WTC11 (cell line): ENCODE data around the gene PRSS23.

Source experiments
- CREB1 ChIP-seq: sonication (generic); formaldehyde crosslinking; IDR thresholded peaks from 2 replicates; pipeline ENCODE4 v1.8.0; 2023; ENCODE audit warnings: mild to moderate bottlenecking, missing genetic modification reagents
- EMX1 ChIP-seq: fragments of 250-450 bp; sonication (Bioruptor Pico); IDR thresholded peaks from 2 replicates; pipeline ENCODE4 v1.8.0; 2021; ENCODE audit warnings: mild to moderate bottlenecking
- ESRRA ChIP-seq: sonication (generic); formaldehyde crosslinking; IDR thresholded peaks from 2 replicates; pipeline ENCODE4 v1.8.1; 2022; ENCODE audit warnings: mild to moderate bottlenecking, missing genetic modification reagents, borderline replicate concordance
- NFYB ChIP-seq: sonication (generic); formaldehyde crosslinking; conservative IDR thresholded peaks from 2 replicates; pipeline ENCODE4 v1.8.0; 2022; ENCODE audit warnings: low read depth, missing genetic modification reagents
- ZNF121 ChIP-seq: sonication (generic); formaldehyde crosslinking; IDR thresholded peaks from 2 replicates; pipeline ENCODE4 v1.8.0; 2023; ENCODE audit warnings: missing genetic modification reagents
- TF ChIP-seq, protein P1 (sequence below): fragments of 250-450 bp; sonication (Bioruptor Pico); IDR thresholded peaks from 2 replicates; pipeline ENCODE4 v2.1.2; 2022; ENCODE audit warnings: mild to moderate bottlenecking, moderate library complexity
- TF ChIP-seq, protein P2 (sequence below): fragments of 200-600 bp; IDR thresholded peaks from 2 replicates; pipeline ENCODE4 v1.8.0; 2022; ENCODE audit warnings: antibody characterized with exemption
- TF ChIP-seq, protein P3 (sequence below): sonication (generic); formaldehyde crosslinking; IDR thresholded peaks from 2 replicates; pipeline ENCODE4 v1.8.1; 2022; ENCODE audit warnings: mild to moderate bottlenecking, moderate library complexity, missing genetic modification reagents
- TF ChIP-seq, protein P4 (sequence below): sonication (generic); formaldehyde crosslinking; IDR thresholded peaks from 2 replicates; pipeline ENCODE4 v1.8.1; 2023; ENCODE audit warnings: mild to moderate bottlenecking, missing genetic modification reagents, moderate library complexity

GRCh38 chr11:86758171-86758570, 42.2 kb upstream of the PRSS23 start:
- no peak for TF ChIP-seq ZNF121 (CRISPR knock-in tag)
- TF ChIP-seq NFYB (CRISPR knock-in tag): no peak
- TF ChIP-seq, protein P1, sequence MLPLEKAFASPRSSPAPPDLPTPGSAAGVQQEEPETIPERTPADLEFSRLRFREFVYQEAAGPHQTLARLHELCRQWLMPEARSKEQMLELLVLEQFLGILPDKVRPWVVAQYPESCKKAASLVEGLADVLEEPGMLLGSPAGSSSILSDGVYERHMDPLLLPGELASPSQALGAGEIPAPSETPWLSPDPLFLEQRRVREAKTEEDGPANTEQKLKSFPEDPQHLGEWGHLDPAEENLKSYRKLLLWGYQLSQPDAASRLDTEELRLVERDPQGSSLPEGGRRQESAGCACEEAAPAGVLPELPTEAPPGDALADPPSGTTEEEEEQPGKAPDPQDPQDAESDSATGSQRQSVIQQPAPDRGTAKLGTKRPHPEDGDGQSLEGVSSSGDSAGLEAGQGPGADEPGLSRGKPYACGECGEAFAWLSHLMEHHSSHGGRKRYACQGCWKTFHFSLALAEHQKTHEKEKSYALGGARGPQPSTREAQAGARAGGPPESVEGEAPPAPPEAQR (CRISPR knock-in tag): no peak
- TF ChIP-seq, protein P2, sequence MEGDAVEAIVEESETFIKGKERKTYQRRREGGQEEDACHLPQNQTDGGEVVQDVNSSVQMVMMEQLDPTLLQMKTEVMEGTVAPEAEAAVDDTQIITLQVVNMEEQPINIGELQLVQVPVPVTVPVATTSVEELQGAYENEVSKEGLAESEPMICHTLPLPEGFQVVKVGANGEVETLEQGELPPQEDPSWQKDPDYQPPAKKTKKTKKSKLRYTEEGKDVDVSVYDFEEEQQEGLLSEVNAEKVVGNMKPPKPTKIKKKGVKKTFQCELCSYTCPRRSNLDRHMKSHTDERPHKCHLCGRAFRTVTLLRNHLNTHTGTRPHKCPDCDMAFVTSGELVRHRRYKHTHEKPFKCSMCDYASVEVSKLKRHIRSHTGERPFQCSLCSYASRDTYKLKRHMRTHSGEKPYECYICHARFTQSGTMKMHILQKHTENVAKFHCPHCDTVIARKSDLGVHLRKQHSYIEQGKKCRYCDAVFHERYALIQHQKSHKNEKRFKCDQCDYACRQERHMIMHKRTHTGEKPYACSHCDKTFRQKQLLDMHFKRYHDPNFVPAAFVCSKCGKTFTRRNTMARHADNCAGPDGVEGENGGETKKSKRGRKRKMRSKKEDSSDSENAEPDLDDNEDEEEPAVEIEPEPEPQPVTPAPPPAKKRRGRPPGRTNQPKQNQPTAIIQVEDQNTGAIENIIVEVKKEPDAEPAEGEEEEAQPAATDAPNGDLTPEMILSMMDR: no peak
- TF ChIP-seq, protein P3, sequence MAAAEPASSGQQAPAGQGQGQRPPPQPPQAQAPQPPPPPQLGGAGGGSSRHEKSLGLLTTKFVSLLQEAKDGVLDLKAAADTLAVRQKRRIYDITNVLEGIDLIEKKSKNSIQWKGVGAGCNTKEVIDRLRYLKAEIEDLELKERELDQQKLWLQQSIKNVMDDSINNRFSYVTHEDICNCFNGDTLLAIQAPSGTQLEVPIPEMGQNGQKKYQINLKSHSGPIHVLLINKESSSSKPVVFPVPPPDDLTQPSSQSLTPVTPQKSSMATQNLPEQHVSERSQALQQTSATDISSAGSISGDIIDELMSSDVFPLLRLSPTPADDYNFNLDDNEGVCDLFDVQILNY (CRISPR knock-in tag): no peak
- TF ChIP-seq, protein P4, sequence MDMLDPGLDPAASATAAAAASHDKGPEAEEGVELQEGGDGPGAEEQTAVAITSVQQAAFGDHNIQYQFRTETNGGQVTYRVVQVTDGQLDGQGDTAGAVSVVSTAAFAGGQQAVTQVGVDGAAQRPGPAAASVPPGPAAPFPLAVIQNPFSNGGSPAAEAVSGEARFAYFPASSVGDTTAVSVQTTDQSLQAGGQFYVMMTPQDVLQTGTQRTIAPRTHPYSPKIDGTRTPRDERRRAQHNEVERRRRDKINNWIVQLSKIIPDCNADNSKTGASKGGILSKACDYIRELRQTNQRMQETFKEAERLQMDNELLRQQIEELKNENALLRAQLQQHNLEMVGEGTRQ (CRISPR knock-in tag): no peak
- TF ChIP-seq EMX1: no peak
- TF ChIP-seq CREB1 (CRISPR knock-in tag): no peak
- TF ChIP-seq ESRRA (CRISPR knock-in tag): no peak
